Sigmoid colon (tissue), 7 donors: ENCODE results near the gene EIF3F. TPM values are rescaled to one million over a fixed set of nuclear protein-coding genes. Genes with fewer than 3 reads are reported as not detected.

Experiments
- DNase-seq: peaks from one replicate; pipeline ENCODE4 v3.0.0-alpha.2; 2019
- H3K27ac ChIP-seq, 4 donors: fragments of 200-600 bp; sonication (generic); one replicate each; pipeline ENCODE4 v1.5.1; 2016 to 2019; ENCODE audit warnings: mild to moderate bottlenecking in 1 of 4
- H3K27me3 ChIP-seq, 3 donors: fragments of 200-600 bp; sonication (generic); one replicate each; pipeline ENCODE4 v1.5.1; 2019; ENCODE audit warnings: mild to moderate bottlenecking in 1 of 3
- H3K36me3 ChIP-seq, 4 donors: fragments of 200-600 bp; sonication (generic); one replicate each; pipeline ENCODE4 v1.5.1; 2016 to 2019
- H3K4me1 ChIP-seq, 4 donors: fragments of 200-600 bp; sonication (generic); one replicate each; pipeline ENCODE4 v1.5.1; 2017 to 2019
- H3K4me3 ChIP-seq, 4 donors: fragments of 200-600 bp; sonication (generic); one replicate each; pipeline ENCODE4 v1.5.1; 2017 to 2019; ENCODE audit warnings: mild to moderate bottlenecking in 2 of 4, moderate library complexity in 1 of 4
- H3K9me3 ChIP-seq, 4 donors: fragments of 200-600 bp in 3 of 4; sonication (generic) in 3 of 4; one replicate each; pipeline versions ENCODE4 v1.5.1 to v1.6.1; 2013 to 2019
- CTCF ChIP-seq, 4 experiments: fragments of 450-650 bp in 3 of 4; fragments of 200-600 bp in 1 of 4; IDR thresholded peaks; one replicate each; pipeline ENCODE4 v1.5.1; 2016 to 2019; ENCODE audit warnings: antibody characterized with exemption in 4 of 4, mild to moderate bottlenecking in 3 of 4, moderate library complexity in 2 of 4
- EP300 ChIP-seq, 4 donors: sonication (generic); formaldehyde crosslinking; IDR thresholded peaks; one replicate each; pipeline ENCODE4 v1.6.1; 2017; ENCODE audit warnings: antibody characterized with exemption in 4 of 4
- POLR2A ChIP-seq, 2 donors: fragments of 450-650 bp; IDR thresholded peaks; one replicate each; pipeline ENCODE4 v1.6.1; 2016; ENCODE audit warnings: antibody characterized with exemption in 2 of 2, mild to moderate bottlenecking in 2 of 2, moderate library complexity in 2 of 2
- POLR2AphosphoS5 ChIP-seq, 4 donors: sonication (generic); formaldehyde crosslinking; IDR thresholded peaks; one replicate each; pipeline ENCODE4 v1.6.1; 2017; ENCODE audit warnings: antibody characterized with exemption in 4 of 4
- WGBS, 2 donors: extraction: QIAGEN DNeasy Blood & Tissue Kit; methylation state at CpG; one replicate each; pipeline ENCODE4 v1.1.7; 2013; 5-methylcytosine and 5-hydroxymethylcytosine counted together
- intact Hi-C: fragments of 100-400 bp; cut with DNase I; formaldehyde crosslinking; loops from one replicate; pipeline ENCODE4 v1.15.1; 2023
- polyA plus RNA-seq, 3 donors: library from polyadenylated mRNA; stranded (reverse); fragments of 200-250 nt; gene quantifications; one replicate each; pipeline ENCODE4 v1.2.3, GENCODE V29; 2013
- total RNA-seq, 4 donors: library from RNA; depleted of rRNA; stranded (reverse); fragments of >200 nt; gene quantifications; one replicate each; pipeline ENCODE4 v1.1.0, GENCODE V29; 2016
- donor health status: healthy with polysubstance abuse.
- donor health status: Bipolar disorder and iron deficiency.
- donor health status: healthy.

The EIF3F gene
- total and polyA plus RNA-seq, 7 donors = 192 to 540 (median 233) TPM

- DNase-seq = no peak
- Histone ChIP-seq H3K9me3 (no peaks in the 10 kb centered on the region), H3K27ac (no peak overlapping the region), H3K4me3 (no peak overlapping the region), H3K4me1 (peaks cover 0 to 20% (median 13%) of the 10 kb centered on the region in 4 donors), H3K36me3 (no peaks in the 10 kb centered on the region), H3K27me3 (no peaks in the 10 kb centered on the region)
- WGBS, 2 donors = 21 to 76% methylated on average over 1 of the region's 1 CpG
- no peak for TF ChIP-seq POLR2AphosphoS5 (IDR thresholded peaks at IDR 0.05)
- no peak for TF ChIP-seq EP300 (IDR thresholded peaks at IDR 0.05)
- no peak for TF ChIP-seq CTCF (IDR thresholded peaks at IDR 0.05)
- TF ChIP-seq POLR2A (IDR thresholded peaks at IDR 0.05) = no peak
- intact Hi-C loops = no loop called here
These were observed 34.8 kb downstream of the EIF3F start for GRCh38 chr11:8021920-8022319.

GRCh38 chr11:8022876-8023275, 35.7 kb downstream of the EIF3F start:
- intact Hi-C loops = no loop called here
- no peaks in the 10 kb centered on the region for H3K9me3 ChIP-seq
- no peak overlapping the region for H3K4me3 ChIP-seq
- H3K27ac ChIP-seq = no peak overlapping the region
- 71 to 87% methylated on average over 2 of the region's 2 CpGs for WGBS, 2 donors
- peaks cover 0 to 18% (median 11%) of the 10 kb centered on the region in 4 donors for H3K4me1 ChIP-seq
- no peak for DNase-seq
- no peaks in the 10 kb centered on the region for H3K36me3 ChIP-seq
- no peak for TF ChIP-seq POLR2A (IDR thresholded peaks at IDR 0.05)
- no peak for TF ChIP-seq EP300 (IDR thresholded peaks at IDR 0.05)
- TF ChIP-seq POLR2AphosphoS5 (IDR thresholded peaks at IDR 0.05) = no peak
- TF ChIP-seq CTCF (IDR thresholded peaks at IDR 0.05) = no peak
- no peaks in the 10 kb centered on the region for H3K27me3 ChIP-seq

GRCh38 chr11:8023831-8024555, 36.9 kb downstream of the EIF3F start:
- no peak overlapping the region for H3K27ac ChIP-seq
- no peak for DNase-seq
- WGBS, 2 donors = 91 to 92% methylated on average over 12 of the region's 12 CpGs

DNA sequence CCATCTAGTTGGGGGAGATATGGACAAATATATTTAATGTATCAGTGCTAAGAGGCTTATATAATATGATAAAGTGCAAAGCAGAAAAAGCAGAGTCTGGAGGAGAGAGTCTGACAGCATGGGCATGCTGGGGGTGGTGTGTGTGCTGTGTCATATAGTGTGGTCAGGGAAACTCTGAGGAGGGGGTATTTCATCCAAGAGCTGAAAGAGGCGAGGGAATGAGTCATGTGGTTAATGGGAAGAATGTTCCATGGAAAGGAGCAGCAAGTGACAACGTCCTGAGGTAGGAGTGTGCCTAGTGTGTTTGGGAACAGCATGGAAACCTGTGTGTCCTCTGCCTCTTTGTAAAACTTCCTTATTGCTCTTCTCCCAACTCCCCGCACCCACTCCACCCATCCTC, 38.0 kb downstream of the EIF3F start:
- Histone ChIP-seq H3K4me1 (peaks cover 0 to 6% (median 1%) of the 10 kb centered on the region in 4 donors), H3K4me3 (no peak overlapping the region), H3K36me3 (no peaks in the 10 kb centered on the region), H3K27ac (no peak overlapping the region), H3K9me3 (no peaks in the 10 kb centered on the region), H3K27me3 (no peaks in the 10 kb centered on the region)
- TF ChIP-seq CTCF (IDR thresholded peaks at IDR 0.05) = no peak
- no peak for TF ChIP-seq POLR2AphosphoS5 (IDR thresholded peaks at IDR 0.05)
- no peak for TF ChIP-seq POLR2A (IDR thresholded peaks at IDR 0.05)
- TF ChIP-seq EP300 (IDR thresholded peaks at IDR 0.05) = no peak
- intact Hi-C loops = no loop called here
- 28 to 48% methylated on average over 3 of the region's 3 CpGs for WGBS, 2 donors
- DNase-seq = no peak

More at GRCh38 chr11:8023831-8024555, 36.9 kb downstream of the EIF3F start:
- Histone ChIP-seq H3K36me3 (no peaks in the 10 kb centered on the region), H3K9me3 (no peaks in the 10 kb centered on the region), H3K4me3 (no peak overlapping the region), H3K4me1 (peaks cover 0 to 10% (median 3%) of the 10 kb centered on the region in 4 donors), H3K27me3 (no peaks in the 10 kb centered on the region)
- intact Hi-C loops = no loop called here
- TF ChIP-seq POLR2A (IDR thresholded peaks at IDR 0.05) = no peak
- TF ChIP-seq EP300 (IDR thresholded peaks at IDR 0.05) = no peak
- TF ChIP-seq CTCF (IDR thresholded peaks at IDR 0.05) = no peak
- no peak for TF ChIP-seq POLR2AphosphoS5 (IDR thresholded peaks at IDR 0.05)
